Spleen (tissue), 11 donors: ENCODE results near the gene CSNK1A1. TPM values are rescaled to one million over a fixed set of nuclear protein-coding genes. Genes with fewer than 3 reads are reported as not detected.

Experiments used
- DNase-seq: peaks from one replicate; pipeline ENCODE4 v3.0.0-alpha.2; 2020
- H3K27ac ChIP-seq, 8 donors: fragments of 200-600 bp; sonication (generic) in 7 of 8; 1 replicate in 4 of 8; 2 replicates in 4 of 8; pipeline versions ENCODE4 v1.5.0 to v1.8.0; 2016 to 2021; ENCODE audit warnings: inconsistent platforms in 4 of 8, mild to moderate bottlenecking in 4 of 8, moderate library complexity in 1 of 8
- H3K27me3 ChIP-seq, 7 donors: fragments of 200-600 bp; sonication (generic) in 6 of 7; replicated peaks in 1 of 7; 1 replicate in 4 of 7; 2 replicates in 3 of 7; pipeline versions ENCODE4 v1.5.0 to v1.8.0; 2016 to 2021; ENCODE audit warnings: inconsistent platforms in 3 of 7, mild to moderate bottlenecking in 1 of 7
- H3K36me3 ChIP-seq, 6 donors: fragments of 200-600 bp; sonication (generic) in 5 of 6; 1 replicate in 4 of 6; 2 replicates in 2 of 6; pipeline versions ENCODE4 v1.5.0 to v1.8.0; 2016 to 2021; ENCODE audit warnings: inconsistent platforms in 2 of 6
- H3K4me1 ChIP-seq, 6 donors: fragments of 200-600 bp; sonication (generic) in 5 of 6; 1 replicate in 3 of 6; 2 replicates in 3 of 6; pipeline versions ENCODE4 v1.5.0 to v1.8.0; 2016 to 2021; ENCODE audit warnings: inconsistent platforms in 3 of 6
- H3K4me3 ChIP-seq, 8 donors: fragments of 200-600 bp; sonication (generic) in 7 of 8; 1 replicate in 4 of 8; 2 replicates in 4 of 8; pipeline versions ENCODE4 v1.5.0 to v1.8.0; 2016 to 2021; ENCODE audit warnings: inconsistent platforms in 4 of 8, mild to moderate bottlenecking in 4 of 8, moderate library complexity in 2 of 8
- H3K9me3 ChIP-seq, 8 donors: fragments of 200-600 bp; sonication (generic) in 7 of 8; 1 replicate in 4 of 8; 2 replicates in 4 of 8; pipeline versions ENCODE4 v1.5.0 to v1.8.0; 2016 to 2021; ENCODE audit warnings: inconsistent platforms in 4 of 8
- POLR2A ChIP-seq, 3 donors: fragments of 450-650 bp; IDR thresholded peaks; one replicate each; pipeline ENCODE4 v1.5.1; 2017; ENCODE audit warnings: antibody characterized with exemption in 3 of 3, mild to moderate bottlenecking in 1 of 3
- POLR2AphosphoS5 ChIP-seq, 3 donors: sonication (generic); formaldehyde crosslinking; IDR thresholded peaks; one replicate each; pipeline ENCODE4 v1.5.1; 2017; ENCODE audit warnings: antibody characterized with exemption in 3 of 3
- WGBS, 5 donors: extraction: QIAGEN DNeasy Blood & Tissue Kit in 3 of 5; methylation state at CpG; one replicate each; pipeline versions ENCODE4 v1.1.5 to v1.1.7; 2013 to 2018; 5-methylcytosine and 5-hydroxymethylcytosine counted together
- intact Hi-C: fragments of 100-400 bp; cut with DNase I; formaldehyde crosslinking; loops from one replicate; pipeline ENCODE4 v1.15.0; 2023; ENCODE audit warnings: low total_unique reads
- polyA plus RNA-seq, 3 donors: library from polyadenylated mRNA; stranded (reverse); fragments of 200-250 nt; gene quantifications; one replicate each; pipeline ENCODE4 v1.2.1, GENCODE V29; 2013
- total RNA-seq, 7 donors: library from RNA; depleted of rRNA in 3 of 7; stranded (reverse); fragments of >200 nt in 3 of 7; fragmentation: NEBNext Ultra II Directional in 4 of 7; extraction: Animal tissue kit (Norgen Biotek cat#: 25700) in 4 of 7; gene quantifications; one replicate each; pipeline versions ENCODE4 v1.1.0 to v1.2.1, GENCODE V29; 2016 to 2021
- TF ChIP-seq, protein P1 (sequence below), 11 experiments: fragments of 200-600 bp in 7 of 11; fragments of 450-650 bp in 4 of 11; sonication (generic) in 4 of 11; IDR thresholded peaks in 8 of 11; conservative IDR thresholded peaks in 3 of 11; 1 replicate in 7 of 11; 2 replicates in 4 of 11; pipeline versions ENCODE4 v1.4.0 to v1.8.0; 2016 to 2021; ENCODE audit warnings: antibody characterized with exemption in 11 of 11, inconsistent platforms in 4 of 11, mild to moderate bottlenecking in 1 of 11
- donor health status: healthy with polysubstance abuse.
- donor health status: DM: no; HTN: no; CAD: no; lungs with moderate emphysema.
- donor health status: DM: no; HTN: no; CAD: no.
- donor health status: Bipolar disorder and iron deficiency.
- donor health status: healthy.
- donor health status: DM: no; HTN: no; CAD: no.
- donor health status: DM: yes; HTN: yes; CAD: no.

Gene CSNK1A1
- total and polyA plus RNA-seq, 10 donors = 31.9 to 223 (median 185) TPM

DNA sequence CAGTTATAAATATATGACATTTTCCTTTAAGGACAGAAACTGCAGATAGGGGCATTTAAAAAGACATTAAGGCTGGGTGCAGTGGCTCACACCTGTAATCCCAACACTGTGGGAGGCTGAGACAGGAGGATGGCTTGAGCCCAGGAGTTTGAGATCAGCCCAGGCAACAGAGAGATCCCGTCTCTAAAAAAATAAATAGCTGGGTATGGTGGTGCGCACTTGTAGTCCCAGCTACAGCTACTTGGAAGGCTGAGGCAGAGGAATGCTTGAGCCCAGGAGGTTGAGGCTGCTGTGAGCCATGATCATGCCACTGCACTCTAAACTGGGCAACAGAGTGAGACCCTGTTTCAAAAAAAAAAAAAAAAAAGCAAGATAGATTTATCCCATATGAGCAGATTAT, 63.6 kb downstream of the CSNK1A1 start:
- Histone ChIP-seq H3K4me1 (peaks cover 0 to 25% (median 0%) of the 10 kb centered on the region in 6 donors), H3K27me3 (no peaks in the 10 kb centered on the region), H3K27ac (no peak overlapping the region), H3K36me3 (peaks cover 0 to 6% (median 0%) of the 10 kb centered on the region in 6 donors), H3K9me3 (no peaks in the 10 kb centered on the region), H3K4me3 (no peak overlapping the region)
- intact Hi-C loops = no loop called here
- no peak for DNase-seq
- 78 to 96% (median 93%) methylated on average over 2 of the region's 2 CpGs for WGBS, 5 donors
- TF ChIP-seq, protein P1, sequence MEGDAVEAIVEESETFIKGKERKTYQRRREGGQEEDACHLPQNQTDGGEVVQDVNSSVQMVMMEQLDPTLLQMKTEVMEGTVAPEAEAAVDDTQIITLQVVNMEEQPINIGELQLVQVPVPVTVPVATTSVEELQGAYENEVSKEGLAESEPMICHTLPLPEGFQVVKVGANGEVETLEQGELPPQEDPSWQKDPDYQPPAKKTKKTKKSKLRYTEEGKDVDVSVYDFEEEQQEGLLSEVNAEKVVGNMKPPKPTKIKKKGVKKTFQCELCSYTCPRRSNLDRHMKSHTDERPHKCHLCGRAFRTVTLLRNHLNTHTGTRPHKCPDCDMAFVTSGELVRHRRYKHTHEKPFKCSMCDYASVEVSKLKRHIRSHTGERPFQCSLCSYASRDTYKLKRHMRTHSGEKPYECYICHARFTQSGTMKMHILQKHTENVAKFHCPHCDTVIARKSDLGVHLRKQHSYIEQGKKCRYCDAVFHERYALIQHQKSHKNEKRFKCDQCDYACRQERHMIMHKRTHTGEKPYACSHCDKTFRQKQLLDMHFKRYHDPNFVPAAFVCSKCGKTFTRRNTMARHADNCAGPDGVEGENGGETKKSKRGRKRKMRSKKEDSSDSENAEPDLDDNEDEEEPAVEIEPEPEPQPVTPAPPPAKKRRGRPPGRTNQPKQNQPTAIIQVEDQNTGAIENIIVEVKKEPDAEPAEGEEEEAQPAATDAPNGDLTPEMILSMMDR (IDR thresholded peaks at IDR 0.05 in 8 of 11, conservative IDR thresholded peaks at IDR 0.05 in 3 of 11) = no peak
- TF ChIP-seq POLR2A (IDR thresholded peaks at IDR 0.05) (no peak), POLR2AphosphoS5 (IDR thresholded peaks at IDR 0.05) (no peak)

DNA sequence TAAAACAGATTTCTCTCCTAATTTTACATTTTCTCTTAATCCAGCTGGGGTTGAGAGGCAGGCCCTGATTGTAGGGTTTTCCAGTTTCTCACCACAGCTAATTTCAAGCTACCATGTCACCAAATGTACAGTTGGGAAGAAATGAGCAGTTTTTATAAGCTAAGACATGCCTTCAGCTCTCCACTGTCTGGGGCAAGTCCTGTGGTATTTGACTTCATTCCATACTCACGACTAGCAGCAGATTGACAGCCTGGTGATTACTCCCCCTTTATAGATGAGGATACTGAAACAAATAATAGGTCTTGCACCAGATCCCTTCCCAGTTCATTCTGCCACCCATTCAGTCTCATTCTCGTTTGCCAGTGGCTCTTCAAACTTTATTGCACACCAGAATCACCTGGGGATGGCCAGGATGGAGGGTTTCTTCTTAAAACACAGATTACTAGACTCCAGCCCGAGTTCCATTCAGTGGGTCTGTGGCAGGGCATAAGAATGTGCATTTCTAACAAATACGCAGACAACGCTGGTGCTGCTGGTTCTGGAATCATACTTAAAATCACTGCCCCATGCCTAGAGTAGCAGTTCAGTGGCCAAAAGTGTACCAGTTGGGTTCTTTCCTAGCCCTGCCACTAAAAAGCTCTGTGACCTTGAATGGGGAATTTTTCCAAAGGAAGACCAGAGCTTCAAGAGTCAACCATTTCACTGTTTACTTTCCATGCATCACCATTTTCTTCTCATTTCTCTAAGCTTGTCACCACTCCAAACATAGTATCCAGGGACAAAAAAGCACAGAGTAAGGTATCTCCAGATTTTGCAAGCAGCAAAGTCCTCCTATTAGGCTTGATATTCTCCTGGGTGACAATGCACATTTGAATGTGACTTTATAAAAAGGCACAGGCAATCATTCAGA, 64.3 kb downstream of the CSNK1A1 start:
- TF ChIP-seq POLR2A (IDR thresholded peaks at IDR 0.05) (no peak), POLR2AphosphoS5 (IDR thresholded peaks at IDR 0.05) (no peak)
- TF ChIP-seq, protein P1 (IDR thresholded peaks at IDR 0.05 in 8 of 11, conservative IDR thresholded peaks at IDR 0.05 in 3 of 11) = no peak
- WGBS, 5 donors = 50 to 88% (median 79%) methylated on average over 5 of the region's 5 CpGs
- no peaks in the 10 kb centered on the region for H3K9me3 ChIP-seq
- H3K4me3 ChIP-seq = no peak overlapping the region
- H3K36me3 ChIP-seq = no peaks in the 10 kb centered on the region
- intact Hi-C loops = no loop called here
- DNase-seq = no peak
- no peaks in the 10 kb centered on the region for H3K27me3 ChIP-seq
- peaks cover 0 to 25% (median 0%) of the 10 kb centered on the region in 6 donors for H3K4me1 ChIP-seq
- H3K27ac ChIP-seq = peak overlapping the region in 4 of 8 donors; percentile 28 to 52 (median 38)

DNA sequence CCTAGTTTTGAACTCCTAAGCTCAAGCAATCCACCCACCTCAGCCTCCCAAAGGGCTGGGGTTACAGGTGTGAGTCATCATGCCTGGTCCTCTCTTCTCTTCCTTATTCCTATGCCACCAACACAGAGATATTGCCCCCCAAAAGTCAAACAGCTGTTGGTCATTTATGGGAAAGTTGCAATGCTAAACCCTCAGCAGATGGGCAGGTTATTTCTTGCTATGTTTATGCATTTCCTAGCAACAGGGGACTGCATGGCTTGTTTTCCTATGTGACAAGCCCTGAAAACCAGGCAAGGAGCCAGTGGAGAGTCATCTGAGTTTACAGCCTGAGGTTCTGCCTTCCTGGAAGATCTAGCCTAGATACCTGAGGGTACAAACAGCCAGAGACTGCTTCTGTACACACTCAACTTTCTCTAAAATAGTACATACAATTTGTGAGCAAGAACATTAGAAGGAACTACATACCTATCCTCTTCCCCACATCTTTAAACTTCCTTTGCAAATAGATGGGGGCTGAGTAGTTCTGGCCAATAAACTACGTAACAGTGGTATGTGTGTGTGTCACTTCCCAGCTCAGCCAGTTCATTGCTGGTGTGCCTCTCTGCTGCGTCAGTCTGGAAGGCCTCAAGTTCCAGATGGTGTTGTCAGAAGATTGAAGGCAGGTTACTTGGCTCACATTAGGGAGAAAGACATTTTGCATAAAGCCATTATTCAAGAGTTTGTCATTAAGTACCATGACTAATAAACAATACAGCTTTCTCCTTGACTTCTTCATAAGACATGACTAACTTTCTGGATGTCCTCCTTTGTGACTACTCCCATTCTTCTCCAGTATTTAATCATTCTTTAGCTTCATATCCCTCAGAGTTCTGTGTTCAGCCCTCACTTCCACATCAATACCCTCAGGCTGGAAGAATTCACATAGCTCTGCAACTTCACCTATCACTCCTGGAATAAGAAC, 65.3 kb downstream of the CSNK1A1 start:
- Histone ChIP-seq H3K4me3 (no peak overlapping the region), H3K4me1 (peaks cover 0 to 25% (median 0%) of the 10 kb centered on the region in 6 donors), H3K36me3 (no peaks in the 10 kb centered on the region), H3K27ac (peak overlapping the region in 4 of 8 donors; percentile 28 to 52 (median 38)), H3K9me3 (no peaks in the 10 kb centered on the region), H3K27me3 (no peaks in the 10 kb centered on the region)
- DNase-seq = no peak
- 68 to 78% (median 70%) methylated on average over 2 of the region's 2 CpGs for WGBS, 5 donors
- TF ChIP-seq, protein P1 (IDR thresholded peaks at IDR 0.05 in 8 of 11, conservative IDR thresholded peaks at IDR 0.05 in 3 of 11) = no peak
- TF ChIP-seq POLR2A (IDR thresholded peaks at IDR 0.05) = no peak
- TF ChIP-seq POLR2AphosphoS5 (IDR thresholded peaks at IDR 0.05) = peak in 1 of 3 donors; percentile 74
- intact Hi-C loops = no loop called here
